ENCODE results near the gene DNAJB1. TPM values are rescaled to one million over a fixed set of nuclear protein-coding genes. Genes with fewer than 3 reads are reported as not detected.

The DNAJB1 gene
- total and polyA plus RNA-seq, 2 experiments from 2014 or later = 43.2 to 53.3 TPM

GRCh38 chr19:14476327-14476672 lies 41.9 kb downstream of the DNAJB1 start (continued):
- TF ChIP-seq CTCF (conservative IDR thresholded peaks at IDR 0.05; ENCODE audit: low read depth in 2 of 2) (no peak), EZH2 (IDR thresholded peaks at IDR 0.05; ENCODE audit: low read depth, unreplicated experiment) (no peak), CREB1 (CRISPR knock-in tag; IDR thresholded peaks at IDR 0.05; ENCODE audit: low read depth) (no peak)

GRCh38 chr19:14475251-14476073 lies 42.7 kb downstream of the DNAJB1 start, which contains the start of gene PTGER1:
PTGER1 (minus strand) TSS chr19:14475354; CDS start chr19:14474320, 1,034 bp downstream.
- peak within 1 kb of the TSS; percentile 43; the same call in 1 of the 2 replicates for H3K4me3 ChIP-seq
- H3K27me3 ChIP-seq (ENCODE audit: insufficient read depth) = peaks cover 18% of the 10 kb centered on the region
- H3K27ac ChIP-seq (ENCODE audit: low read depth) = no peak within 1 kb of the TSS
- ATAC-seq = peak; percentile 16
- Mint-ChIP-seq H3K36me3 (ENCODE audit: low read depth) (peaks cover 13% of the 10 kb centered on the region), H3K27me3 (ENCODE audit: insufficient read depth, low read depth, poor library complexity) (peaks cover 23% of the 10 kb centered on the region), H3K9me3 (no peaks in the 10 kb centered on the region), H3K27ac (no peak within 1 kb of the TSS), H3K4me1 (peaks cover 32% of the 10 kb centered on the region), H3K4me3 (no peak within 1 kb of the TSS; the same call in 2 of the 3 replicates)
- no peak for TF ChIP-seq EZH2 (IDR thresholded peaks at IDR 0.05; ENCODE audit: low read depth, unreplicated experiment)
- TF ChIP-seq CTCF (conservative IDR thresholded peaks at IDR 0.05; ENCODE audit: low read depth in 2 of 2) = peak; percentile 47 to 66
- DNase-seq (ENCODE audit: low spot score) = peak; percentile 78
- no peak within 1 kb of the TSS for H2AFZ ChIP-seq
- H4K20me1 ChIP-seq (replicated peaks; ENCODE audit: insufficient read depth) = no peaks in the 10 kb centered on the region; the same call in 1 of the 2 replicates
- H3K4me2 ChIP-seq = peak within 1 kb of the TSS; percentile 75
- H3K36me3 ChIP-seq (ENCODE audit: insufficient read depth) = peaks cover 5% of the 10 kb centered on the region; the same call in 1 of the 2 replicates
- no peaks in the 10 kb centered on the region for H3K9me2 ChIP-seq (ENCODE audit: insufficient read depth)
- peaks cover 12% of the 10 kb centered on the region for H3K4me1 ChIP-seq (ENCODE audit: insufficient read depth)
- H3F3A ChIP-seq (replicated peaks; ENCODE audit: low read depth) = peaks cover 11% of the 10 kb centered on the region
- H3K79me2 ChIP-seq (replicated peaks; ENCODE audit: insufficient read depth) = no peaks in the 10 kb centered on the region

GRCh38 chr19:14474827-14475226 lies 43.4 kb downstream of the DNAJB1 start:
- no peaks in the 10 kb centered on the region for H4K20me1 ChIP-seq (replicated peaks; ENCODE audit: insufficient read depth)
- no peak overlapping the region for H3K27ac ChIP-seq (ENCODE audit: low read depth)
- Mint-ChIP-seq H3K4me3 (no peak overlapping the region; the same call in 2 of the 3 replicates), H3K9me3 (no peaks in the 10 kb centered on the region), H3K36me3 (ENCODE audit: low read depth) (peaks cover 13% of the 10 kb centered on the region), H3K4me1 (peaks cover 31% of the 10 kb centered on the region), H3K27me3 (ENCODE audit: insufficient read depth, low read depth, poor library complexity) (peaks cover 23% of the 10 kb centered on the region), H3K27ac (no peak overlapping the region)
- H3K79me2 ChIP-seq (replicated peaks; ENCODE audit: insufficient read depth) = no peaks in the 10 kb centered on the region
- H3K4me3 ChIP-seq = peak overlapping the region; percentile 43; the same call in 1 of the 2 replicates
- ATAC-seq (no peak), DNase-seq (ENCODE audit: low spot score) (no peak)
- peaks cover 12% of the 10 kb centered on the region for H3K4me1 ChIP-seq (ENCODE audit: insufficient read depth)
- H3K9me2 ChIP-seq (ENCODE audit: insufficient read depth) = no peaks in the 10 kb centered on the region
- H3K27me3 ChIP-seq (ENCODE audit: insufficient read depth) = peaks cover 18% of the 10 kb centered on the region
- H3K36me3 ChIP-seq (ENCODE audit: insufficient read depth) = peaks cover 5% of the 10 kb centered on the region; the same call in 1 of the 2 replicates
- peak overlapping the region; percentile 75 for H3K4me2 ChIP-seq
- no peak overlapping the region for H2AFZ ChIP-seq
- H3F3A ChIP-seq (replicated peaks; ENCODE audit: low read depth) = 0 out of 2 replicates have a peak, but pooled peaks cover 9% of the 10 kb centered on the region
- TF ChIP-seq CREB1 (CRISPR knock-in tag; IDR thresholded peaks at IDR 0.05; ENCODE audit: low read depth) (no peak), POLR2AphosphoS5 (IDR thresholded peaks at IDR 0.05; ENCODE audit: low read depth) (peak; percentile 37; the same call in 1 of the 2 replicates)

Measured in GM23338 (cell line).